Keratinocyte (primary cell): Measurements from ENCODE around the gene SEMA4A. TPM values are rescaled to one million over a fixed set of nuclear protein-coding genes. Genes with fewer than 3 reads are reported as not detected.

Source experiments
- DNase-seq: peaks from one replicate; pipeline ENCODE4 v3.0.0-alpha.2; 2011; ENCODE audit warnings: low read depth, missing footprints, low spot score
- FAIRE-seq: peaks from 2 replicates; lab custom pipeline; 2011; peaks lifted over from hg19 to GRCh38; lab: Jason Lieb, UNC
- H2AFZ ChIP-seq: 2 replicates; pipeline ENCODE4 v1.6.0; 2012; ENCODE audit warnings: low read length, control low read depth, inconsistent platforms; ENCODE audit not compliant: control insufficient read depth
- H3K27ac ChIP-seq: 2 replicates; pipeline ENCODE4 v1.5.1; 2011; ENCODE audit warnings: low read length; ENCODE audit not compliant: control insufficient read depth, insufficient read depth
- H3K27me3 ChIP-seq: 3 replicates; pipeline ENCODE4 v1.6.0; 2011; ENCODE audit warnings: low read length; ENCODE audit not compliant: control insufficient read depth, insufficient read depth; ENCODE audit errors: extremely low read depth
- H3K36me3 ChIP-seq, 2 experiments: 2 replicates in 1 of 2; 3 replicates in 1 of 2; pipeline ENCODE4 v1.5.1; 2011; ENCODE audit warnings: low read length in 2 of 2, mild to moderate bottlenecking in 1 of 2; ENCODE audit not compliant: control insufficient read depth in 2 of 2, insufficient read depth in 2 of 2; ENCODE audit errors: extremely low read depth in 1 of 2
- H3K4me1 ChIP-seq: 3 replicates; pipeline ENCODE4 v1.5.1; 2011; ENCODE audit warnings: low read length; ENCODE audit not compliant: control insufficient read depth, insufficient read depth; ENCODE audit errors: extremely low read depth
- H3K4me2 ChIP-seq: 3 replicates; pipeline ENCODE4 v1.6.0; 2011; ENCODE audit warnings: low read depth, low read length; ENCODE audit not compliant: control insufficient read depth, insufficient read depth; ENCODE audit errors: extremely low read depth
- H3K4me3 ChIP-seq, 3 experiments: fragments of 200-600 bp in 1 of 3; sonication (generic) in 1 of 3; 2 replicates in 2 of 3; 3 replicates in 1 of 3; pipeline ENCODE4 v1.5.1; 2011 to 2016; ENCODE audit warnings: low read length in 3 of 3, mild to moderate bottlenecking in 3 of 3, control low read depth in 2 of 3, inconsistent platforms in 1 of 3, low read depth in 1 of 3, mixed read lengths in 1 of 3, mixed run types in 1 of 3, moderate library complexity in 1 of 3; ENCODE audit not compliant: control insufficient read depth in 2 of 3, insufficient read depth in 2 of 3; ENCODE audit errors: extremely low read depth in 1 of 3
- H3K79me2 ChIP-seq: 2 replicates; pipeline ENCODE4 v1.6.0; 2012; ENCODE audit warnings: low read length; ENCODE audit not compliant: control insufficient read depth, insufficient read depth
- H3K9ac ChIP-seq: 3 replicates; pipeline ENCODE4 v1.6.0; 2011; ENCODE audit warnings: low read length; ENCODE audit not compliant: control insufficient read depth, insufficient read depth; ENCODE audit errors: extremely low read depth
- H3K9me1 ChIP-seq: 3 replicates; pipeline ENCODE4 v1.6.0; 2011; ENCODE audit warnings: low read length; ENCODE audit not compliant: control insufficient read depth, insufficient read depth; ENCODE audit errors: extremely low read depth
- H3K9me3 ChIP-seq: 2 replicates; pipeline ENCODE4 v1.5.1; 2012; ENCODE audit warnings: low read depth, low read length; ENCODE audit not compliant: control insufficient read depth
- H4K20me1 ChIP-seq: 3 replicates; pipeline ENCODE4 v1.6.0; 2011; ENCODE audit warnings: low read length; ENCODE audit not compliant: control insufficient read depth, insufficient read depth; ENCODE audit errors: extremely low read depth
- EZH2 ChIP-seq: IDR thresholded peaks from one replicate; pipeline ENCODE4 v1.6.1; 2012; ENCODE audit warnings: inconsistent platforms, mild to moderate bottlenecking, low read length, moderate library complexity
- dilution Hi-C: fragments of 300-500 bp; cut with MboI; formaldehyde crosslinking; loops from one replicate; pipeline ENCODE4 v1.7.0; 2020; ENCODE audit warnings: low sequenced_read_pairs; ENCODE audit not compliant: extremely low pct_ligation_motif_present
- polyA plus RNA-seq, 5 experiments: library from polyadenylated mRNA; depleted of rRNA in 3 of 5; stranded (reverse) in 3 of 5; stranded (forward) in 1 of 5; unstranded in 1 of 5; fragments of >200 nt; gene quantifications; 1 replicate in 1 of 5; 2 replicates in 3 of 5; 3 replicates in 1 of 5; pipeline versions ENCODE4 v1.2.1 to v1.2.3, GENCODE V29; 2011 to 2012; ENCODE audit warnings: missing spikeins in 2 of 5, low read depth in 1 of 5, low replicate concordance in 1 of 5
- TF ChIP-seq, protein P1 (sequence below), 3 experiments: IDR thresholded peaks in 1 of 3; conservative IDR thresholded peaks in 1 of 3; optimal IDR thresholded peaks in 1 of 3; 2 replicates in 2 of 3; 3 replicates in 1 of 3; pipeline versions ENCODE3 to v1.5.1; 2011; ENCODE audit warnings: low read length in 3 of 3, mild to moderate bottlenecking in 3 of 3, moderate library complexity in 2 of 3, control low read depth in 1 of 3, inconsistent platforms in 1 of 3; ENCODE audit not compliant: insufficient read depth in 2 of 3; ENCODE audit errors: extremely low read depth in 1 of 3

The SEMA4A gene
- polyA plus RNA-seq, 1 donor (not counting 4 experiments of a cell fraction or from before 2014, with no cell fraction given): 7.9 TPM

DNA sequence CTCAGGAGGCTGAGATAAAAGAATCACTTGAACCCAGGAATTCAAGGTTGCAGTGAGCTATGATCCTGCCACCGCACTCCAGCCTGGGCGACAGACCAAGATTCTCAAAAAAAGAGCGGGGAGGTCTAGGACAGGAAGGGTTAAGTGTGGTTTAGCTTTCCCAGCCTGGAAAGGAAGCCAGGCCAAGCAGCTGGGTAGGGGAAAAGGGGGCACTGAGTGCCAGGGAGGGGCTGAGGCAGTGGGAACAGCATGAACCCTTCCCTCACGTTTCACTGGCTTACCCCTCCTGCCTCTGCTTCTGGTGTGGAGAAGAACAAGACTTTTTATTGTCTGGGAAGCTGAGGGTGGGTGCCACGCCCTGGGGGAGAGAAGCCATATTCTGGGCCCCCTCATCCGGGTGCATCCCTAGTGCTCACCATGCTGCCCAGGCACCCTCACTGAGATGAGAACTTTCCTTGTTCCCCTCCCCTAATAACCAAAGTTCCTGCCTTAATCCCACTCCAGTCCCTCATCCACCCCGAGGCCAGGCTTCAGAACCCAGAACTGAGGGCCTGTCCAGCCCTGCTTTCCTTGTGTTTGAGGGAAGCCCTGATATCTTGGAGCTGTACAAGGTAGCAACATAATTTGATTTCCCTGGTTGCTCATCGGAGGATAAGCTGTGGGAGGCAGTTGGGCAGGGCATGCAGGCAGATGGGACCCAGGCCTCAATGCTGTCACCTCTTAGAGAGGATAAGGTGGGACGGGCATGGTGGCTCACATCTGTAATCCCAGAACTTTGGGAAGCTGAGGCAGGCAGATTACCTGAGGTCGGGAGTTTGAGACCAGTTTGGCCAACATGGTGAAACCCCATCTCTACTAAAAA lies 40.9 kb upstream of the SEMA4A start:
- Histone ChIP-seq H2AFZ (no peak overlapping the region), H3K9ac (peak overlapping the region; percentile 46), H4K20me1 (peaks cover 9% of the 10 kb centered on the region), H3K4me3 (no peak overlapping the region), H3K27ac (no peak overlapping the region), H3K9me1 (no peaks in the 10 kb centered on the region), H3K9me3 (no peaks in the 10 kb centered on the region), H3K4me2 (no peak overlapping the region), H3K27me3 (no peaks in the 10 kb centered on the region), H3K36me3 (peaks cover 0 to 4% of the 10 kb centered on the region in 2 experiments), H3K79me2 (peaks cover 29% of the 10 kb centered on the region), H3K4me1 (peaks cover 18% of the 10 kb centered on the region)
- no peak for TF ChIP-seq EZH2
- TF ChIP-seq, protein P1, sequence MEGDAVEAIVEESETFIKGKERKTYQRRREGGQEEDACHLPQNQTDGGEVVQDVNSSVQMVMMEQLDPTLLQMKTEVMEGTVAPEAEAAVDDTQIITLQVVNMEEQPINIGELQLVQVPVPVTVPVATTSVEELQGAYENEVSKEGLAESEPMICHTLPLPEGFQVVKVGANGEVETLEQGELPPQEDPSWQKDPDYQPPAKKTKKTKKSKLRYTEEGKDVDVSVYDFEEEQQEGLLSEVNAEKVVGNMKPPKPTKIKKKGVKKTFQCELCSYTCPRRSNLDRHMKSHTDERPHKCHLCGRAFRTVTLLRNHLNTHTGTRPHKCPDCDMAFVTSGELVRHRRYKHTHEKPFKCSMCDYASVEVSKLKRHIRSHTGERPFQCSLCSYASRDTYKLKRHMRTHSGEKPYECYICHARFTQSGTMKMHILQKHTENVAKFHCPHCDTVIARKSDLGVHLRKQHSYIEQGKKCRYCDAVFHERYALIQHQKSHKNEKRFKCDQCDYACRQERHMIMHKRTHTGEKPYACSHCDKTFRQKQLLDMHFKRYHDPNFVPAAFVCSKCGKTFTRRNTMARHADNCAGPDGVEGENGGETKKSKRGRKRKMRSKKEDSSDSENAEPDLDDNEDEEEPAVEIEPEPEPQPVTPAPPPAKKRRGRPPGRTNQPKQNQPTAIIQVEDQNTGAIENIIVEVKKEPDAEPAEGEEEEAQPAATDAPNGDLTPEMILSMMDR (optimal IDR thresholded peaks at IDR 0.05 in 1 of 3, IDR thresholded peaks at IDR 0.05 in 1 of 3, conservative IDR thresholded peaks at IDR 0.05 in 1 of 3; ENCODE audit: extremely low read depth in 1 of 3, insufficient read depth in 2 of 3, low read length in 3 of 3): no peak
- FAIRE-seq: no peak
- DNase-seq: no peak
- dilution Hi-C loops: no loop called here

DNA sequence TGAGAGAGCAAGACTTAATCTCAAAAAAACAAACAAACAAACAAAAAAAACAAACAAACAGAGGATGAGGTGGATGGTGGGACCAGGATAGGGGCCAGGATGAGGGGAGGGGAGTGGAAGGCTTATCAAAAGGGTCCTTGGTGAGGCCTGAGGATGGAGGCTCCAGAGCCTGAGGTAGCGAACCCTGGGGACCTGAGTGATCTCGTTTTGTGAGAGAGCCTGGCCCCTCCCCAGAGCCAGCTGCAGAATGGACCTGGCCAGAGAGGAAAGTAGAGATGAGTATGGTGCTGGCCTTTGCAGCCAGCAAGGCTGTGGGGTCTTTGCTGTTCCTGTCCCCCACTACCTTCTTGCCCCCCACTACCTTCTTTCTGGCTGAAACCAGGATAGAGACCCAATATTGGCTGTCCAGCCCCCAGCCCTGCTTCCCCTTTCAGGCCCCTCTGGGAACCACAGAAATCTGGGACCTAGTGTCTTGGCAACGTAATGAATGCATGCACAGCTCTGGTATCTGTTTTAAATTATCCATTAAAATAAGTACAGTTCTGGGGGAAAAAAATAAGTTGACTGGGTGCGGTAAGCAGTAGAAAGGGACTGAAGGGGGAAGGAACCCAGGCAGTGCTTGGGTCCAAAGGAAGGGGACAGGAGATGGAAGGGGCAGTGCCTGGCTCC lies 40.0 kb upstream of the SEMA4A start:
- dilution Hi-C loops: no loop called here
- H3K4me2 ChIP-seq: peak overlapping the region; percentile 82
- peaks cover 2 to 4% of the 10 kb centered on the region in 2 experiments for H3K36me3 ChIP-seq
- peaks cover 15% of the 10 kb centered on the region for H4K20me1 ChIP-seq
- no peaks in the 10 kb centered on the region for H3K9me3 ChIP-seq
- peak overlapping the region; percentile 96 for H3K27ac ChIP-seq
- H3K79me2 ChIP-seq: peaks cover 38% of the 10 kb centered on the region
- peak overlapping the region; percentile 100 for H3K9ac ChIP-seq
- no peaks in the 10 kb centered on the region for H3K27me3 ChIP-seq
- FAIRE-seq (no peak), DNase-seq (no peak)
- peaks cover 25% of the 10 kb centered on the region for H3K4me1 ChIP-seq
- no peaks in the 10 kb centered on the region for H3K9me1 ChIP-seq
- no peak overlapping the region for H2AFZ ChIP-seq
- TF ChIP-seq, protein P1 (optimal IDR thresholded peaks at IDR 0.05 in 1 of 3, IDR thresholded peaks at IDR 0.05 in 1 of 3, conservative IDR thresholded peaks at IDR 0.05 in 1 of 3; ENCODE audit: extremely low read depth in 1 of 3, insufficient read depth in 2 of 3, low read length in 3 of 3): no peak
- TF ChIP-seq EZH2: no peak
- no peak overlapping the region for H3K4me3 ChIP-seq
